ENCODE data around the gene RETREG2. TPM values are rescaled to one million over a fixed set of nuclear protein-coding genes. Genes with fewer than 3 reads are reported as not detected.
A peak's percentile ranks its signal among the peaks of the same experiment; 100 is the strongest.

The RETREG2 gene
- total RNA-seq, 1 experiment from 2014 or later = 63.7 TPM

DNA sequence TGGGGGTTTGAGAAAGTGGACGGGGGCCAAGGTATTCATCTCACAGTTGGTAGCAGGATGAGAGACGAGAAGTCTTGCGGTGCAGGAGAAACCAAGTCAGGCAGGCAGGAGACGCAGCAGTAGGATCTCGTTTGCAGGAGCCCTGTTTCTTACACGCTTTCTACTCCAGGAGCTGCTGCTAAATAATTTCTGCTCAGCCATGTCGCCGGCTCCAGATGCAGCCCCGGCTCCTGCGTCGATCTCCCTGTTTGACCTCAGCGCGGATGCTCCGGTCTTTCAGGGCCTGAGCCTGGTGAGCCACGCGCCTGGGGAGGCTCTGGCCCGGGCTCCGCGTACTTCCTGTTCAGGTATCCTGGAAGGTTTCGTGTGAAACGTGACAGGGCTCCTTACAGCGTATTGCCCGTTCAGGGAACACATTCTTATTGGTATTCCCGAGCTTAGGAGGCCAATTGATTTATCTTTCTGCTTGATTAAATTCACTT lies 52.0 kb downstream of the RETREG2 start:
- no peaks in the 10 kb centered on the region for H3K9me3 ChIP-seq (ENCODE audit: control insufficient read depth in 1 of 2, insufficient read depth in 1 of 2, low read depth in 1 of 2, low read length in 2 of 2)
- no peaks in the 10 kb centered on the region for H3K27me3 ChIP-seq (ENCODE audit: insufficient read depth, low read length)
- ATAC-seq (peak; percentile 16), DNase-seq (ENCODE audit: low read depth, low spot score) (no peak)
- intact Hi-C loops (cut with micrococcal nuclease) = no loop called here
- no peaks in the 10 kb centered on the region for H3K9me2 ChIP-seq (ENCODE audit: insufficient read depth)
- H3K4me2 ChIP-seq (ENCODE audit: low read length) = peak overlapping the region; percentile 95
- H3K4me3 ChIP-seq (replicated peaks in 1 of 2; ENCODE audit: low read depth in 1 of 2, low read length in 2 of 2) = peak overlapping the region; percentile 79 to 98
- peaks cover 24 to 35% of the 10 kb centered on the region in 2 experiments; a peak in 3 of 4 replicates for H3K36me3 ChIP-seq (ENCODE audit: control insufficient read depth in 1 of 2, insufficient read depth in 2 of 2, low read length in 2 of 2)
- peaks cover 27% of the 10 kb centered on the region for H3K79me2 ChIP-seq (ENCODE audit: insufficient read depth, low read length)
- peak overlapping the region; percentile 85 for H3K9ac ChIP-seq (ENCODE audit: low read length)
- peaks cover 6 to 18% of the 10 kb centered on the region in 2 experiments; a peak in 3 of 4 replicates for H3K4me1 ChIP-seq (ENCODE audit: control insufficient read depth in 1 of 2, insufficient read depth in 2 of 2, low read length in 2 of 2)
- no peak for TF ChIP-seq YY1 (IDR thresholded peaks at IDR 0.05; ENCODE audit: extremely low read depth, insufficient replicate concordance, low read depth, low read length)
- TF ChIP-seq, protein P1, sequence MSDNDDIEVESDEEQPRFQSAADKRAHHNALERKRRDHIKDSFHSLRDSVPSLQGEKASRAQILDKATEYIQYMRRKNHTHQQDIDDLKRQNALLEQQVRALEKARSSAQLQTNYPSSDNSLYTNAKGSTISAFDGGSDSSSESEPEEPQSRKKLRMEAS (IDR thresholded peaks at IDR 0.05) = peak; percentile 53
- TF ChIP-seq JUND (IDR thresholded peaks at IDR 0.05) = 0 out of 2 replicates have a peak, but pooled peaks have one; percentile 8
- ChIA-PET RAD21 (ENCODE audit: low non-redundant PET in 1 of 2, low total read pairs in 2 of 2, uncharacterized antibody in 2 of 2, unreplicated experiment in 2 of 2) (no interaction called here), CTCF (interaction anchor here (0.9 to 2.4 kb wide), 3 partner anchors 45 to 250 kb away, joined by 3 to 12 read pairs (median 3); no protein-coding TSS in a partner anchor), POLR2A (interaction anchor here (1.3 to 1.9 kb wide), 2 partner anchors 19 to 23 kb away, joined by 4 read pairs; no protein-coding TSS in a partner anchor)
- no peaks in the 10 kb centered on the region for H4K20me1 ChIP-seq (ENCODE audit: insufficient read depth)
- TSS peak; percentile 76 for BruUV-seq (replicated peaks)
- no peak overlapping the region for H2AFZ ChIP-seq (ENCODE audit: low read depth, low read length, poor library complexity, severe bottlenecking)
- peak overlapping the region; percentile 69 for H3K27ac ChIP-seq (ENCODE audit: low read depth, low read length)

DNA sequence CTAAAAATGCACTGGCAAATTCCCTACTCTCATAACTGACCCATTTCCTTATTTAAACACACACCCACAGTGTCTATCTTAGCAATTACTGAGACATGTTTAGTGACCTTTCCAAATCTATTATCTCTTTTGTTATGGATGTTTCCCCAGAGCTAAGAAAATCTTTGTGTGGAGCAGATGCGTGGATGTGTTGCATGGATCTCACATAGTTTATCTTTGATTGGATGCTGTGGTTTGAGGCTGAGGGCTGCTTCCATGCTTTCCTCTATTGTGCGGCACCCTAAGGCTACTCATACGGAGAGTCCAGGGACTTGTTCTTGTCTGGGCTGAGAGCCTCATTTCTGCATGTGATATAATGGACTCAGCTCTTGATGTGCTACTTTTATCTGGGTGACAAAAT lies 56.3 kb downstream of the RETREG2 start:
- Histone ChIP-seq H3K9ac (ENCODE audit: low read length) (no peak overlapping the region), H2AFZ (ENCODE audit: low read depth, low read length, poor library complexity, severe bottlenecking) (no peak overlapping the region), H3K79me2 (ENCODE audit: insufficient read depth, low read length) (peaks cover 10% of the 10 kb centered on the region), H3K36me3 (ENCODE audit: control insufficient read depth in 1 of 2, insufficient read depth in 2 of 2, low read length in 2 of 2) (peaks cover 31 to 56% of the 10 kb centered on the region in 2 experiments; a peak in 3 of 4 replicates), H3K4me2 (ENCODE audit: low read length) (no peak overlapping the region), H3K9me2 (ENCODE audit: insufficient read depth) (no peaks in the 10 kb centered on the region), H4K20me1 (ENCODE audit: insufficient read depth) (no peaks in the 10 kb centered on the region), H3K4me1 (ENCODE audit: control insufficient read depth in 1 of 2, insufficient read depth in 2 of 2, low read length in 2 of 2) (peaks cover 0 to 7% of the 10 kb centered on the region in 2 experiments; a peak in 2 of 4 replicates), H3K4me3 (replicated peaks in 1 of 2; ENCODE audit: low read depth in 1 of 2, low read length in 2 of 2) (no peak overlapping the region), H3K27me3 (ENCODE audit: insufficient read depth, low read length) (no peaks in the 10 kb centered on the region), H3K27ac (ENCODE audit: low read depth, low read length) (no peak overlapping the region), H3K9me3 (ENCODE audit: control insufficient read depth in 1 of 2, insufficient read depth in 1 of 2, low read depth in 1 of 2, low read length in 2 of 2) (no peaks in the 10 kb centered on the region)
- DNase-seq (ENCODE audit: low read depth, low spot score) (no peak), ATAC-seq (no peak)
- POLR2A ChIA-PET = no interaction called here
- TF ChIP-seq SP1 (IDR thresholded peaks at IDR 0.05; ENCODE audit: low read depth) = no peak
- no peak for TF ChIP-seq POLR2AphosphoS5 (IDR thresholded peaks at IDR 0.05; ENCODE audit: low read depth, low read length)
- TF ChIP-seq POLR2A (IDR thresholded peaks at IDR 0.05; ENCODE audit: borderline replicate concordance, extremely low read depth, insufficient read depth, insufficient read length) = no peak
- TF ChIP-seq EZH2phosphoT487 (IDR thresholded peaks at IDR 0.05; ENCODE audit: borderline replicate concordance) = no peak
- TF ChIP-seq ZFX (IDR thresholded peaks at IDR 0.05) = no peak
- RAD21 ChIA-PET (ENCODE audit: low non-redundant PET in 1 of 2, low total read pairs in 2 of 2, uncharacterized antibody in 2 of 2, unreplicated experiment in 2 of 2) = no interaction called here
- intact Hi-C loops (cut with micrococcal nuclease) = no loop called here
- CTCF ChIA-PET = interaction anchor here (1.0 kb wide), 1 partner anchor 44 kb away, joined by 3 read pairs; no protein-coding TSS in a partner anchor
- no TSS peak for BruUV-seq (replicated peaks)

Other genes with a start within 250 kb of the RETREG2 start
- gene CDK5R2, start 218.6 kb upstream of the RETREG2 start, total RNA-seq (2021; ENCODE audit: unreplicated experiment) = 0.44 TPM
- gene FEV, start 193.1 kb upstream of the RETREG2 start, total RNA-seq (2021; ENCODE audit: unreplicated experiment) = not detected
- gene CRYBA2, start 184.9 kb upstream of the RETREG2 start, total RNA-seq (2021; ENCODE audit: unreplicated experiment) = not detected
- 0.52 TPM for gene CFAP65, start 136.8 kb upstream of the RETREG2 start, total RNA-seq (2021; ENCODE audit: unreplicated experiment)
- gene IHH, start 117.4 kb upstream of the RETREG2 start, total RNA-seq (2021; ENCODE audit: unreplicated experiment) = 0.17 TPM
- 16.4 TPM for gene NHEJ1, start 17.5 kb upstream of the RETREG2 start, total RNA-seq (2021; ENCODE audit: unreplicated experiment)
- gene SLC23A3, start 8.2 kb upstream of the RETREG2 start, total RNA-seq (2021; ENCODE audit: unreplicated experiment) = 4.8 TPM
- gene CNPPD1, start 1.4 kb upstream of the RETREG2 start, total RNA-seq (2021; ENCODE audit: unreplicated experiment) = 41.9 TPM
- 31.4 TPM for gene ZFAND2B, start 28.5 kb downstream of the RETREG2 start, total RNA-seq (2021; ENCODE audit: unreplicated experiment)
- gene ABCB6, start 40.7 kb downstream of the RETREG2 start, total RNA-seq (2021; ENCODE audit: unreplicated experiment) = 24.5 TPM
- 51.8 TPM for gene ATG9A, start 51.4 kb downstream of the RETREG2 start, total RNA-seq (2021; ENCODE audit: unreplicated experiment)
- gene ANKZF1, start 51.5 kb downstream of the RETREG2 start, total RNA-seq (2021; ENCODE audit: unreplicated experiment) = 64.7 TPM
- 6.6 TPM for gene GLB1L, start 67.2 kb downstream of the RETREG2 start, total RNA-seq (2021; ENCODE audit: unreplicated experiment)
- gene STK16, start 67.2 kb downstream of the RETREG2 start, total RNA-seq (2021; ENCODE audit: unreplicated experiment) = 31.4 TPM
- not detected for gene TUBA4B, start 75.0 kb downstream of the RETREG2 start, total RNA-seq (2021; ENCODE audit: unreplicated experiment)
- 32.7 TPM for gene TUBA4A, start 75.6 kb downstream of the RETREG2 start, total RNA-seq (2021; ENCODE audit: unreplicated experiment)
- gene DNAJB2, start 101.1 kb downstream of the RETREG2 start, total RNA-seq (2021; ENCODE audit: unreplicated experiment) = 36.2 TPM
- gene PTPRN, start 131.1 kb downstream of the RETREG2 start, total RNA-seq (2021; ENCODE audit: unreplicated experiment) = not detected
- gene RESP18, start 154.5 kb downstream of the RETREG2 start, total RNA-seq (2021; ENCODE audit: unreplicated experiment) = not detected
- 80.1 TPM for gene DNPEP, start 209.6 kb downstream of the RETREG2 start, total RNA-seq (2021; ENCODE audit: unreplicated experiment)
- gene DES, start 240.1 kb downstream of the RETREG2 start, total RNA-seq (2021; ENCODE audit: unreplicated experiment) = 4.2 TPM

All from HCT116 (cell line).